Naive thymus-derived CD8-positive, alpha-beta T cell (primary cell): ENCODE data around the gene DNAJC1. TPM values are rescaled to one million over a fixed set of nuclear protein-coding genes. Genes with fewer than 3 reads are reported as not detected.
"Not testable (repeated sequence)": the region's sequence is repeated elsewhere in the genome, so short reads cannot be mapped to it uniquely, and the experiment has no call there.

Source experiments
- ATAC-seq, 2 donors: fragments of 150-1000 bp; cut with Tn5 transposase in 1 of 2; sonication (Bioruptor Pico), chemical (Tn5 transposase) in 1 of 2; 1 replicate in 1 of 2; 2 replicates in 1 of 2; pipeline ENCODE4 v1.10.0; 2021; ENCODE audit warnings: mild to moderate bottlenecking in 2 of 2, moderate library complexity in 2 of 2
- POLR2A ChIA-PET: fragments of 350-600 bp; sonication (Branson Sonifier 250); formaldehyde crosslinking; loops from one replicate; lab custom pipeline; 2021; ENCODE audit warnings: antibody characterized with exemption; lab: Charles Lee
- DNase-seq, 10 donors: peaks; one replicate each; pipeline versions ENCODE4 v3.0.0 to v3.0.0-alpha.2; 2020 to 2022
- H3K27ac Mint-ChIP-seq, 10 donors: one replicate each; pipeline ENCODE4 v1.8.0; 2020 to 2022; ENCODE audit warnings: mild to moderate bottlenecking in 10 of 10, mixed read lengths in 10 of 10, moderate library complexity in 4 of 10, inconsistent platforms in 1 of 10
- H3K27me3 Mint-ChIP-seq, 5 donors: one replicate each; pipeline ENCODE4 v1.8.0; 2021 to 2022; ENCODE audit warnings: mixed read lengths in 5 of 5
- H3K36me3 Mint-ChIP-seq, 3 donors: one replicate each; pipeline ENCODE4 v1.8.0; 2020 to 2022; ENCODE audit warnings: mixed read lengths in 3 of 3, mild to moderate bottlenecking in 2 of 3, inconsistent platforms in 1 of 3
- H3K4me1 Mint-ChIP-seq, 4 donors: one replicate each; pipeline ENCODE4 v1.8.0; 2021 to 2022; ENCODE audit warnings: mixed read lengths in 4 of 4
- H3K4me3 Mint-ChIP-seq, 10 donors: one replicate each; pipeline ENCODE4 v1.8.0; 2020 to 2022; ENCODE audit warnings: mild to moderate bottlenecking in 10 of 10, mixed read lengths in 10 of 10, moderate library complexity in 6 of 10, inconsistent platforms in 1 of 10
- H3K9me3 Mint-ChIP-seq, 9 donors: one replicate each; pipeline ENCODE4 v1.8.0; 2020 to 2022; ENCODE audit warnings: mixed read lengths in 9 of 9, mild to moderate bottlenecking in 3 of 9, inconsistent platforms in 1 of 9, moderate library complexity in 1 of 9
- polyA plus RNA-seq, 3 donors: library from polyadenylated mRNA; unstranded; fragments of 300-500 nt; fragmentation: Illumina TruSeq; gene quantifications; one replicate each; pipeline ENCODE4 v1.2.3, GENCODE V29; 2021
- total RNA-seq, 8 experiments: library from RNA in 2 of 8; stranded (reverse) in 2 of 8; gene quantifications; one replicate each; pipeline ENCODE4 v1.2.3 and lab custom pipeline; 2021 to 2026

Gene DNAJC1
- total and polyA plus RNA-seq, 5 experiments from 2014 or later = 8.9 to 18.9 (median 9.6) TPM

DNA sequence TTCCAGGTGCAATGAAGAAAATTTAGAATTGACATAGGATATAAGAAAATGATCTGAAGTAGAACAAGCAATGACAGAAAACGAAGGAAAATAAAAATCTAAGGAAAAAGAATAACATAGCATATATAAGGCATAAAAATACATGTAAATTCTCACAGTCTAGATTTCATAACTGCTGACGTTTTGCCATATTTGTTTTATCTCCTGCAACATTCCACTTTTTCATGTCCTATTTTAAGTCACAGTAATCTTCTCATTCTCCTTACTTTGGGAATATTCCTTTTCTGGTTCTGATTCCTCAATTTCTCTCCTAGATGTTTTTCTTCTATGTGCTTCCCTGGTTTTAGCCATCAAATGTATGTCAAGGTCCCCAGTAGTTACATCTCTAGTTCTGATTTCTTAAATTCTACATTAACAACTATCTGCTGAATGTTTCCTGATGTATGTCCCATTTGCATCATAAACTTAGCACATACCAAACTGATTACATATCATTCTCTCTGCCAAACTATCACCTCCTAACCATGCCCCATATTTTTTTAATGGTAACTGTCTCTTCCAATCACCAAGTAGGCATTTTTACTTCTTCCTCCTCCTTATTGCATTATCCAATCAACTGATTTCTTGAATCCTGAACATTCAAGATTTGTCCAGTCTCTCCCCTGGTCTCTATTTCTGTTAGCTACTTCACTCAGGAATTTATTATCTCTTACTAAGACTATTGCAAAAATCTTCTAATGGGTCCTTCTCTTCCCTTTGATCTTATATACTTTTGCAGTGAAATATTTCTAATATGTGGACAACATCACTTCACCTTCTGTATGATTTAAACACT, 171.3 kb downstream of the DNAJC1 start:
- Mint-ChIP-seq H3K4me1 (no peaks in the 10 kb centered on the region), H3K36me3 (peaks cover 19 to 77% (median 41%) of the 10 kb centered on the region in 3 donors), H3K9me3 (peaks cover 16 to 88% (median 41%) of the 10 kb centered on the region in 9 donors), H3K27me3 (no peaks in the 10 kb centered on the region), H3K27ac (no peak overlapping the region), H3K4me3 (no peak overlapping the region)
- POLR2A ChIA-PET = no interaction called here
- ATAC-seq (no peak), DNase-seq (no peak)

GRCh38 chr10:21830037-21830436, 173.5 kb downstream of the DNAJC1 start:
- Mint-ChIP-seq H3K27me3 (no peaks in the 10 kb centered on the region), H3K27ac (no peak overlapping the region), H3K36me3 (peaks cover 28 to 80% (median 51%) of the 10 kb centered on the region in 3 donors), H3K4me3 (no peak overlapping the region), H3K4me1 (no peaks in the 10 kb centered on the region), H3K9me3 (peaks cover 16 to 93% (median 52%) of the 10 kb centered on the region in 9 donors)
- DNase-seq (no peak), ATAC-seq (no peak)
- POLR2A ChIA-PET = no interaction called here

- Mint-ChIP-seq H3K4me1 (peaks cover 0 to 3% (median under 1%) of the 10 kb centered on the region in 4 donors), H3K27ac (no peak overlapping the region), H3K27me3 (no peaks in the 10 kb centered on the region), H3K36me3 (peaks cover 31 to 74% (median 57%) of the 10 kb centered on the region in 3 donors), H3K9me3 (peaks cover 19 to 72% (median 50%) of the 10 kb centered on the region in 9 donors), H3K4me3 (no peak overlapping the region)
- POLR2A ChIA-PET = no interaction called here
- ATAC-seq (no peak), DNase-seq (no peak)
These were observed 176.2 kb downstream of the DNAJC1 start for GRCh38 chr10:21827308-21827707.

DNA sequence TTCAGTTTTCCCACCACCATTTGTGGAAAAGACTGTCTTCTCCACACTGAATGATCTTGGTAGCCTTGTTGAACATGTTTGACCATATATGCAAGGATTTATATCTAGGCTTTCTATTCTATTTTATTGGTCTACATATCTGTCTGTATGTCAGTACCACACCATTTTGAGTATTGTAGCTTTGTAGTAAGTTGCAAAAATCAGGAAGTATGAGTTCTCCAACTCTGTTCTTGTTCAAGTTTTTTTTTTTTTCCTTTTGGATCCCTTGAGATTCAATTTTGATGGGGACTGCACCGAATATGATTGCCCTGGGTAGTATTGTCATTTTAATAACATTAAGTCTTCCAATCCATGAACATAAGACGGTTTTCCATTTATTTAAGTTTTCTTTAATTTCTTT, 176.8 kb downstream of the DNAJC1 start:
- H3K4me3 Mint-ChIP-seq = no peak overlapping the region
- H3K36me3 Mint-ChIP-seq = peaks cover 31 to 71% (median 53%) of the 10 kb centered on the region in 3 donors
- DNase-seq (no peak), ATAC-seq (no peak)
- H3K9me3 Mint-ChIP-seq = peaks cover 19 to 68% (median 45%) of the 10 kb centered on the region in 9 donors
- H3K4me1 Mint-ChIP-seq = peaks cover 0 to 3% (median under 1%) of the 10 kb centered on the region in 4 donors
- POLR2A ChIA-PET = no interaction called here
- no peak overlapping the region for H3K27ac Mint-ChIP-seq
- H3K27me3 Mint-ChIP-seq = no peaks in the 10 kb centered on the region

GRCh38 chr10:21825345-21825744, 178.2 kb downstream of the DNAJC1 start:
- ATAC-seq = no peak
- POLR2A ChIA-PET = no interaction called here
- H3K4me1 Mint-ChIP-seq = peaks cover 0 to 3% (median under 1%) of the 10 kb centered on the region in 4 donors
- no peak for DNase-seq
- no peak overlapping the region for H3K27ac Mint-ChIP-seq
- H3K27me3 Mint-ChIP-seq = no peaks in the 10 kb centered on the region
- peaks cover 18 to 58% (median 38%) of the 10 kb centered on the region in 9 donors for H3K9me3 Mint-ChIP-seq
- no peak overlapping the region for H3K4me3 Mint-ChIP-seq
- peaks cover 27 to 67% (median 47%) of the 10 kb centered on the region in 3 donors for H3K36me3 Mint-ChIP-seq

- no peak overlapping the region for H3K4me3 Mint-ChIP-seq
- peaks cover 10 to 52% (median 30%) of the 10 kb centered on the region in 9 donors for H3K9me3 Mint-ChIP-seq
These were observed 179.1 kb downstream of the DNAJC1 start for GRCh38 chr10:21824409-21824808.

GRCh38 chr10:21823617-21824016, 179.9 kb downstream of the DNAJC1 start:
- Mint-ChIP-seq H3K27ac (no peak overlapping the region), H3K36me3 (peaks cover 23 to 57% (median 38%) of the 10 kb centered on the region in 3 donors), H3K4me1 (peaks cover 0 to 3% (median under 1%) of the 10 kb centered on the region in 4 donors), H3K4me3 (no peak overlapping the region), H3K27me3 (no peaks in the 10 kb centered on the region), H3K9me3 (peaks cover 10 to 45% (median 30%) of the 10 kb centered on the region in 9 donors)
- DNase-seq = no peak
- ATAC-seq = no peak
- POLR2A ChIA-PET = no interaction called here

More at GRCh38 chr10:21824409-21824808, 179.1 kb downstream of the DNAJC1 start:
- Mint-ChIP-seq H3K4me1 (peaks cover 0 to 3% (median under 1%) of the 10 kb centered on the region in 4 donors), H3K36me3 (peaks cover 23 to 63% (median 38%) of the 10 kb centered on the region in 3 donors), H3K27ac (no peak overlapping the region), H3K27me3 (no peaks in the 10 kb centered on the region)
- POLR2A ChIA-PET = no interaction called here
- no peak for DNase-seq
- ATAC-seq = no peak

- H3K4me3 Mint-ChIP-seq, H3K4me1 Mint-ChIP-seq, H3K27ac Mint-ChIP-seq, ATAC-seq, DNase-seq, H3K27me3 Mint-ChIP-seq, POLR2A ChIA-PET: not testable (repeated sequence)
- Mint-ChIP-seq H3K36me3 (peaks cover 19 to 58% (median 37%) of the 10 kb centered on the region in 3 donors), H3K9me3 (peaks cover 10 to 43% (median 24%) of the 10 kb centered on the region in 9 donors)
These were observed 181.3 kb downstream of the DNAJC1 start for GRCh38 chr10:21822273-21822672.

DNA sequence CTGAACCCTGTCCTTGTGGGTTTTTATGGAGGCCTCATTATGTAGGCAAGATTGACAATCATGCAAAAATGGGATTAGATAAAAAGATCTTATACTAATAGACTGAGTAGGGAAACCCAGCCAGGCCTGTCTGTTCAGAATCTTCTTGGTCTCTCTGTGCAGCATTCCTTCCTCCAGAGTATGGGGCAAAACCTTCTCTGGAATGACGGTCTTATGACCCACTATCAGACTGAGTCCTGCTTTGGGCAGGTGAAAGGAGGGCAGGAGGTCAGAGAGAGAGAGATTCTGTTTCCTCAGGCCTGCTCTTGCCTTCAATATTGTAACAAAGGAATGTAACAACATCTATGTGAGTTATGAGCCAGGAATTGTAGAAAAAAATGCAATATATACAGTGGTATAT, 182.6 kb downstream of the DNAJC1 start:
- H3K36me3 Mint-ChIP-seq = peaks cover 15 to 49% (median 30%) of the 10 kb centered on the region in 3 donors
- DNase-seq (no peak), ATAC-seq (no peak)
- no peak overlapping the region for H3K4me3 Mint-ChIP-seq
- no peaks in the 10 kb centered on the region for H3K27me3 Mint-ChIP-seq
- H3K4me1 Mint-ChIP-seq = peaks cover 0 to 3% (median under 1%) of the 10 kb centered on the region in 4 donors
- POLR2A ChIA-PET = no interaction called here
- peaks cover 9 to 32% (median 14%) of the 10 kb centered on the region in 9 donors for H3K9me3 Mint-ChIP-seq
- H3K27ac Mint-ChIP-seq = no peak overlapping the region

DNA sequence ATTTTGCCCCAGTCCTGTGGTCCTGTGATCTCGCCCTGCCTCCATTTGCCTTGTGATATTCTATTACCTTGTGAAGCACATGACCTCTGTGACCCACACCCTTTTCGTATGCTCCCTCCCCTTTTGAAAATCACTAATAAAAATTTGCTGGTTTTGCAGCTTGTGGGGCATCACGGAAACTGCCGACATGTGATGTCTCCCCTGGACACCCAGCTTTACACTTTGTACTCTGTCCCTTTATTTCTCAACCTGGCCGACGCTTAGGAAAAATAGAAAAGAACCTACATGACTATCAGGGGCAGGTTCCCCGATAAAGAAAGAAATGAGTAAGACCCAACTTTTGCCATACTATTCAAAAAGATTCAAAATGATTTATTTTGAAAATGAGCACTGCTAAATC, 185.1 kb downstream of the DNAJC1 start:
- H3K4me3 Mint-ChIP-seq, H3K27ac Mint-ChIP-seq, H3K4me1 Mint-ChIP-seq, POLR2A ChIA-PET, H3K27me3 Mint-ChIP-seq, DNase-seq, ATAC-seq: not testable (repeated sequence)
- peaks cover 0 to 20% (median 8%) of the 10 kb centered on the region in 9 donors for H3K9me3 Mint-ChIP-seq
- H3K36me3 Mint-ChIP-seq = peaks cover 14 to 50% (median 19%) of the 10 kb centered on the region in 3 donors

DNA sequence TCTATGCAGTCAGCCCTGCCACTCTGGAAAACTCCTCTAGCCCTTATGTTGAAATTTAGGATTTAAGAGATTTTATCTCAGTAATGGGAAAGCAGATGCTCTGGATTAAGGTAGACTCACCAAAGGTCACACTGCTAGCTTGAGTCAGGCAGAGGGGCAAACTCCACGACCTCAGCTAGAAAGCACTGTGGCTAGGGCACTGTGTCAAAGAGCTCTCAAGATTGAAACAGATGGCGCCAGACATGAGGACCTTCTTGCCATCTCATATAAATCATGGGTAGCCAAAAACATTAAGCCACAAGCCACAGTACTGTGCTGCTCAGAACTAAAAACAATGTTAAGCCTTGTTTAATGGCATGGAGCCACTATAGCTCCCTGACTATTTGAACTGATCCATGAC, 188.7 kb downstream of the DNAJC1 start:
- Mint-ChIP-seq H3K36me3 (peaks cover 9 to 32% (median 17%) of the 10 kb centered on the region in 3 donors), H3K27ac (no peak overlapping the region), H3K9me3 (peaks cover 0 to 14% (median 6%) of the 10 kb centered on the region in 9 donors), H3K4me1 (peaks cover 0 to 9% (median 0%) of the 10 kb centered on the region in 4 donors), H3K4me3 (no peak overlapping the region), H3K27me3 (no peaks in the 10 kb centered on the region)
- DNase-seq (no peak), ATAC-seq (no peak)
- POLR2A ChIA-PET = no interaction called here

DNA sequence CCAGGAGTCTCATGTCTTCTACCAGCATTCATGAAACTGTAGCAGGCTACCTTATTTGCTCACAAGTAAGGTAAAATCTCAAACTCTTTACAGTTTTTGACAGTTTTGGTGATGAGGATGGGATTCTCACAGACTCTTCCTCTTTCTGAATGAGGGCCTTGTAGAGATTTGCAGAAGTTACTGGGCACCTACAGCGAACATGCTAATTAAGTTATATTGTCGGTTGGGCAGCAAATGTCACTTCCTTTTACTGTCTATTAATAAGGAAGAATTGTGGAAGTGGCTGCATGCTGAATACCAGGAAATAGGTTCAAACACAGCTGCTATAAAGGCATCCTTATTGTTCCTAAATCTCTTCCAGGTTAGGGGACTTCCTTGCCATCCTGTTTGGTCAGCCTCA, 189.6 kb downstream of the DNAJC1 start:
- Mint-ChIP-seq H3K4me3 (no peak overlapping the region), H3K27me3 (no peaks in the 10 kb centered on the region), H3K4me1 (peaks cover 0 to 9% (median 0%) of the 10 kb centered on the region in 4 donors), H3K27ac (no peak overlapping the region), H3K36me3 (peaks cover 9 to 32% (median 17%) of the 10 kb centered on the region in 3 donors), H3K9me3 (peaks cover 0 to 14% (median 6%) of the 10 kb centered on the region in 9 donors)
- DNase-seq (no peak), ATAC-seq (no peak)
- POLR2A ChIA-PET = no interaction called here

DNA sequence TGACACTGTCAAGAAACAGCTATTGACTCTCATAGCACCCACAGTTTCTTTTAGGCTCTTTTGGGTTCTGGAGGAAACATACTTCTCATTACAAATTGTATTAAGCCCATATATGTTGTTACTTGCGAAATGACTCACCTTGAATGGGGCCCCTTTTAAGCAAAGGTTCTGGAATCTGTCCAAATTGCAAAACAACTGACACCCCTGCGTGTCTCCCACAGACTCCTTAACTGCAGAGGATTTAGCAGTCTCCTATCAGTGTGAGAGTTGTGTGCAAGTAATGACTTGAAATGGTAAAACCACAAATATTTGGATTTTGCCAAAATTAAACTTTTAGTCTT, 192.3 kb downstream of the DNAJC1 start:
- Mint-ChIP-seq H3K27ac (no peak overlapping the region), H3K9me3 (peaks cover 0 to 8% (median 4%) of the 10 kb centered on the region in 9 donors), H3K27me3 (no peaks in the 10 kb centered on the region), H3K4me1 (peaks cover 0 to 9% (median under 1%) of the 10 kb centered on the region in 4 donors), H3K4me3 (no peak overlapping the region), H3K36me3 (peaks cover 0 to 18% (median 14%) of the 10 kb centered on the region in 3 donors)
- POLR2A ChIA-PET = no interaction called here
- DNase-seq = no peak
- no peak for ATAC-seq
